ENCODE measurements around the gene C20orf141. TPM values are rescaled to one million over a fixed set of nuclear protein-coding genes. Genes with fewer than 3 reads are reported as not detected.
A peak's percentile ranks its signal among the peaks of the same experiment; 100 is the strongest.

The C20orf141 gene
- total RNA-seq, 1 experiment from 2014 or later, result not detected

DNA sequence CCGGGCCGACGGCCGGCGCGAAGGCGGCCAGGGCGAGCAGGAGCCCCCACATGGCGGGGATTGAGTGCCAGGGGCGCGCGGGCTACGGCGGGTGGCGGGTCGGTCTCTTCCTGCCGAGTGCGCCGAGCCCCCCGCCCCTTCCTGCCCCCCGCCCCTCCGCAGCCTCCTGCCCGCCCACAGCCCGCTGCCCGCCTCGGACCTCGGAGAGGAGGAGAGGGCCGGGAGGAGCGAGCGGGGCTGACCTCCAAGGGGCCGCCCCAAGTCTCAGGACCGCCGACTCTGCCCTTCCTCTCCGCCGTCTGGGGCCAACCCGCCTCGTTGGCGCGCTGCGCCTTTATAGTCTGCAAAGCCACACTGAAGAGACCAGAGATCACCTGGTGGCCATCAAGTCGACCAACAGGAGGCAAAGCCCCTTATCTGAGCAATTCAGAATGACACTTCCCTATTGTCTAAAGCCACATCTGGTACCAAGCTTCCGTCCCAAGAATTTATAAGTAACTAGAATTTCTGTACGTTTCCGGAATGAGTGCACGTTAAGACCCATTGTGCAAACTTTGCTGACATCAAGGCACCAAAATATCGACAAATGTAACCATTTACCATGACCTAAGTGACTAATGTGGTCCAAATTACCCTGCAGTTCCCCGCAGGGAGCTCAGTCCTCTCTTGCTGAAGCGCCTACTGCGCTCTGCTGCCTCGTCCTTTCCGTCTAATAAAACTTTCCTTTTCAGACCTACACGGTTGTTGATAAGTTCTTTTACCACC is 14.1 kb upstream of the C20orf141 start, which contains the start of gene CPXM1:
TSS of gene CPXM1 (minus strand) at position 107 of the 765 bp plus-strand sequence. CDS start at position 52, 55 bp downstream.
- H3K23ac ChIP-seq (ENCODE audit: insufficient read length, low read depth, low read length), result no peak within 1 kb of the TSS
- Mint-ChIP-seq H3K4me1 (peaks cover 31 to 37% of the 10 kb centered on the region in 2 experiments), H3K9me3 (no peaks in the 10 kb centered on the region; a peak in 1 of 5 replicates), H3K27me3 (ENCODE audit: low read depth) (peaks cover 45% of the 10 kb centered on the region), H3K4me3 (peak within 1 kb of the TSS; percentile 98 to 99), H3K27ac (peak within 1 kb of the TSS; percentile 73 to 96 (median 82); a peak in 6 of 7 replicates), H3K36me3 (ENCODE audit: insufficient read depth in 1 of 3, low read depth in 3 of 3) (peaks cover 20 to 44% (median 29%) of the 10 kb centered on the region in 3 experiments)
- H3K27me3 ChIP-seq (ENCODE audit: insufficient read depth, low read length), result peaks cover 34% of the 10 kb centered on the region
- H4K91ac ChIP-seq (ENCODE audit: insufficient read length, low read depth, low read length), result no peak within 1 kb of the TSS
- no peak within 1 kb of the TSS for H2BK5ac ChIP-seq (ENCODE audit: insufficient read length, low read length)
- no peak within 1 kb of the TSS for H2AK5ac ChIP-seq (ENCODE audit: insufficient read length, low read length)
- H3T11ph ChIP-seq (ENCODE audit: low read length), result no peak within 1 kb of the TSS
- peak; percentile 85 for DNase-seq
- H3K27ac ChIP-seq (ENCODE audit: insufficient read length, low read depth, low read length), result no peak within 1 kb of the TSS
- H3K9me3 ChIP-seq (ENCODE audit: control insufficient read depth, low read depth, low read length), result no peaks in the 10 kb centered on the region
- no peak within 1 kb of the TSS for H4K8ac ChIP-seq (replicated peaks; ENCODE audit: insufficient read length, low read depth, low read length)
- H3K79me2 ChIP-seq (ENCODE audit: insufficient read depth, low read length), result no peaks in the 10 kb centered on the region
- no peak within 1 kb of the TSS for H4K5ac ChIP-seq (ENCODE audit: insufficient read length, low read depth, low read length)
- H3K4me2 ChIP-seq (ENCODE audit: insufficient read depth, insufficient read length, low read length), result peak within 1 kb of the TSS; percentile 72
- H2BK15ac ChIP-seq (ENCODE audit: low read depth, low read length), result no peak within 1 kb of the TSS
- no peak within 1 kb of the TSS for H3K14ac ChIP-seq (ENCODE audit: insufficient read depth, low read length)
- no CpG with 5 or more reads among the region's 52 CpGs for WGBS (ENCODE audit: extremely low coverage, insufficient read length, low lambda C conversion rate)
- peak within 1 kb of the TSS; percentile 56 for H2AFZ ChIP-seq (ENCODE audit: low read length)
- H3K9ac ChIP-seq (ENCODE audit: extremely low read depth, insufficient read length, low read length), result peak within 1 kb of the TSS; percentile 9
- no peak within 1 kb of the TSS for H2BK20ac ChIP-seq (ENCODE audit: low read depth, low read length, poor library complexity, severe bottlenecking)
- H3K23me2 ChIP-seq (ENCODE audit: insufficient read length, low read depth, low read length, poor library complexity, severe bottlenecking), result peaks cover 7% of the 10 kb centered on the region
- no peaks in the 10 kb centered on the region for H3K79me1 ChIP-seq (ENCODE audit: insufficient read depth, low read depth, low read length, poor library complexity, severe bottlenecking)
- H3K4me1 ChIP-seq (ENCODE audit: insufficient read depth, low read length), result no peaks in the 10 kb centered on the region; the same call in 1 of the 2 replicates
- no peaks in the 10 kb centered on the region for H4K20me1 ChIP-seq (ENCODE audit: control insufficient read depth, insufficient read depth, insufficient read length)
- H2BK120ac ChIP-seq (ENCODE audit: low read depth, low read length, poor library complexity, severe bottlenecking), result no peak within 1 kb of the TSS
- no peak within 1 kb of the TSS for H3K18ac ChIP-seq (ENCODE audit: insufficient read length, low read depth, low read length)
- H3K4ac ChIP-seq (ENCODE audit: low read depth, low read length), result no peak within 1 kb of the TSS
- H3K56ac ChIP-seq (ENCODE audit: insufficient read length, low read depth, low read length), result no peak within 1 kb of the TSS
- TF ChIP-seq, protein P1, sequence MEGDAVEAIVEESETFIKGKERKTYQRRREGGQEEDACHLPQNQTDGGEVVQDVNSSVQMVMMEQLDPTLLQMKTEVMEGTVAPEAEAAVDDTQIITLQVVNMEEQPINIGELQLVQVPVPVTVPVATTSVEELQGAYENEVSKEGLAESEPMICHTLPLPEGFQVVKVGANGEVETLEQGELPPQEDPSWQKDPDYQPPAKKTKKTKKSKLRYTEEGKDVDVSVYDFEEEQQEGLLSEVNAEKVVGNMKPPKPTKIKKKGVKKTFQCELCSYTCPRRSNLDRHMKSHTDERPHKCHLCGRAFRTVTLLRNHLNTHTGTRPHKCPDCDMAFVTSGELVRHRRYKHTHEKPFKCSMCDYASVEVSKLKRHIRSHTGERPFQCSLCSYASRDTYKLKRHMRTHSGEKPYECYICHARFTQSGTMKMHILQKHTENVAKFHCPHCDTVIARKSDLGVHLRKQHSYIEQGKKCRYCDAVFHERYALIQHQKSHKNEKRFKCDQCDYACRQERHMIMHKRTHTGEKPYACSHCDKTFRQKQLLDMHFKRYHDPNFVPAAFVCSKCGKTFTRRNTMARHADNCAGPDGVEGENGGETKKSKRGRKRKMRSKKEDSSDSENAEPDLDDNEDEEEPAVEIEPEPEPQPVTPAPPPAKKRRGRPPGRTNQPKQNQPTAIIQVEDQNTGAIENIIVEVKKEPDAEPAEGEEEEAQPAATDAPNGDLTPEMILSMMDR (conservative IDR thresholded peaks at IDR 0.05), result peak; percentile 48; the same call in 2 of the 3 replicates
- no peak within 1 kb of the TSS for H2BK12ac ChIP-seq (ENCODE audit: insufficient read length, low read depth, low read length)
